CD14-positive monocyte (primary cell): ENCODE results near the gene ITGB2. TPM values are rescaled to one million over a fixed set of nuclear protein-coding genes. Genes with fewer than 3 reads are reported as not detected.
A peak's percentile ranks its signal among the peaks of the same experiment; 100 is the strongest.

Experiments used
- DNase-seq, 3 donors: peaks; one replicate each; pipeline ENCODE4 v3.0.0-alpha.2; 2011 to 2022
- H2AFZ ChIP-seq: 2 replicates; pipeline ENCODE4 v1.6.0; 2012; ENCODE audit warnings: mild to moderate bottlenecking, low read depth, low read length, inconsistent platforms; ENCODE audit not compliant: insufficient read depth, poor library complexity, severe bottlenecking
- H3K27ac ChIP-seq, 2 donors: 1 replicate in 1 of 2; 2 replicates in 1 of 2; pipeline ENCODE4 v1.5.1; 2012 to 2013; ENCODE audit warnings: low read length in 2 of 2, control low read depth in 1 of 2, inconsistent platforms in 1 of 2, low read depth in 1 of 2, mild to moderate bottlenecking in 1 of 2
- H3K27me3 ChIP-seq, 2 donors: one replicate each; pipeline versions ENCODE4 v1.6.0 to v1.6.1; 2011 to 2013; ENCODE audit warnings: low read length in 2 of 2; ENCODE audit not compliant: control insufficient read depth in 2 of 2, insufficient read depth in 2 of 2
- H3K36me3 ChIP-seq, 2 donors: replicated peaks in 1 of 2; 1 replicate in 1 of 2; 2 replicates in 1 of 2; pipeline versions ENCODE4 v1.5.1 to v1.6.1; 2012 to 2013; ENCODE audit warnings: low read length in 2 of 2, control low read depth in 1 of 2, inconsistent platforms in 1 of 2, mild to moderate bottlenecking in 1 of 2; ENCODE audit not compliant: insufficient read depth in 2 of 2, control insufficient read depth in 1 of 2
- H3K4me1 ChIP-seq, 2 donors: 1 replicate in 1 of 2; 2 replicates in 1 of 2; pipeline versions ENCODE4 v1.5.1 to v1.6.1; 2012 to 2013; ENCODE audit warnings: low read length in 2 of 2, control low read depth in 1 of 2, inconsistent platforms in 1 of 2, mild to moderate bottlenecking in 1 of 2, moderate library complexity in 1 of 2; ENCODE audit not compliant: insufficient read depth in 2 of 2, control insufficient read depth in 1 of 2
- H3K4me2 ChIP-seq: replicated peaks from 2 replicates; pipeline ENCODE3; 2012; ENCODE audit warnings: low read length, moderate library complexity, mild to moderate bottlenecking; ENCODE audit not compliant: poor library complexity, severe bottlenecking; ENCODE audit errors: extremely low read depth
- H3K4me3 ChIP-seq, 3 experiments: fragments of 200-600 bp in 1 of 3; sonication (generic) in 1 of 3; replicated peaks in 1 of 3; 1 replicate in 2 of 3; 2 replicates in 1 of 3; pipeline ENCODE4 v1.5.1; 2011 to 2013; ENCODE audit warnings: low read length in 3 of 3, mild to moderate bottlenecking in 3 of 3, control low read depth in 2 of 3, low read depth in 2 of 3, inconsistent platforms in 1 of 3, moderate library complexity in 1 of 3
- H3K79me2 ChIP-seq: 2 replicates; pipeline ENCODE4 v1.6.0; 2012; ENCODE audit warnings: mild to moderate bottlenecking, control low read depth, inconsistent platforms, low read length, moderate library complexity; ENCODE audit not compliant: insufficient read depth
- H3K9ac ChIP-seq: 2 replicates; pipeline ENCODE4 v1.6.0; 2017; ENCODE audit warnings: low read length, mild to moderate bottlenecking; ENCODE audit not compliant: insufficient read depth, poor library complexity, severe bottlenecking
- H3K9me3 ChIP-seq, 2 donors: replicated peaks in 1 of 2; 1 replicate in 1 of 2; 2 replicates in 1 of 2; pipeline versions ENCODE4 v1.5.1 to v1.6.1; 2012 to 2013; ENCODE audit warnings: low read length in 2 of 2, control low read depth in 1 of 2; ENCODE audit not compliant: control insufficient read depth in 1 of 2, insufficient read depth in 1 of 2
- H4K20me1 ChIP-seq: 2 replicates; pipeline ENCODE4 v1.6.0; 2012; ENCODE audit warnings: mild to moderate bottlenecking, low read length, control low read depth, moderate library complexity; ENCODE audit not compliant: insufficient read depth
- H3K27ac Mint-ChIP-seq, 7 donors: one replicate each; pipeline ENCODE4 v1.8.0; 2020; ENCODE audit warnings: mild to moderate bottlenecking in 7 of 7, mixed read lengths in 7 of 7, moderate library complexity in 6 of 7, inconsistent platforms in 2 of 7
- H3K27me3 Mint-ChIP-seq, 3 donors: one replicate each; pipeline ENCODE4 v1.8.0; 2021 to 2022; ENCODE audit warnings: low read depth in 3 of 3, mild to moderate bottlenecking in 3 of 3, mixed read lengths in 3 of 3, moderate library complexity in 3 of 3, inconsistent platforms in 1 of 3
- H3K36me3 Mint-ChIP-seq, 2 donors: one replicate each; pipeline ENCODE4 v1.8.0; 2020; ENCODE audit warnings: mixed read lengths in 2 of 2, inconsistent platforms in 1 of 2, mild to moderate bottlenecking in 1 of 2
- H3K4me1 Mint-ChIP-seq: one replicate; pipeline ENCODE4 v1.8.0; 2020; ENCODE audit warnings: mild to moderate bottlenecking, mixed read lengths
- H3K4me3 Mint-ChIP-seq, 2 donors: one replicate each; pipeline ENCODE4 v1.8.0; 2020; ENCODE audit warnings: mild to moderate bottlenecking in 2 of 2, mixed read lengths in 2 of 2, moderate library complexity in 1 of 2
- H3K9me3 Mint-ChIP-seq, 7 donors: one replicate each; pipeline ENCODE4 v1.8.0; 2020 to 2022; ENCODE audit warnings: mixed read lengths in 7 of 7, mild to moderate bottlenecking in 6 of 7, moderate library complexity in 6 of 7, inconsistent platforms in 2 of 7
- CTCF ChIP-seq: fragments of 200-600 bp; IDR thresholded peaks from one replicate; pipeline ENCODE4 v1.8.0; 2022; ENCODE audit warnings: antibody characterized with exemption, mild to moderate bottlenecking
- WGBS: methylation state at CpG from one replicate; pipeline ENCODE4 v1.1.5; 2013; ENCODE audit warnings: missing lambda C conversion rate; ENCODE audit not compliant: insufficient coverage; 5-methylcytosine and 5-hydroxymethylcytosine counted together
- intact Hi-C, 2 donors: fragments of 100-400 bp; cut with micrococcal nuclease; formaldehyde crosslinking; loops; one replicate each; pipeline versions ENCODE4 v1.15.0 to v1.15.1; 2023
- polyA plus RNA-seq, 3 donors: library from polyadenylated mRNA; depleted of rRNA in 1 of 3; unstranded in 2 of 3; stranded (reverse) in 1 of 3; fragments of 300-500 nt in 2 of 3; fragments of >200 nt in 1 of 3; fragmentation: Illumina TruSeq in 2 of 3; gene quantifications; 1 replicate in 2 of 3; 2 replicates in 1 of 3; pipeline ENCODE4 v1.2.3, GENCODE V29; 2012 to 2021

The ITGB2 gene
- polyA plus RNA-seq, 3 donors = 1,470 to 1,628 (median 1,602) TPM

GRCh38 chr21:44951186-44951915 is 30.7 kb upstream of the ITGB2 start:
- WGBS = 93% methylated on average over 17 of the region's 31 CpGs
- no peaks in the 10 kb centered on the region for H3K4me1 Mint-ChIP-seq
- no peak for DNase-seq
- H3K9me3 Mint-ChIP-seq = no peaks in the 10 kb centered on the region
- peak overlapping the region in 4 of 7 donors; percentile 6 to 67 (median 47) for H3K27ac Mint-ChIP-seq
- no peak overlapping the region for H3K4me3 Mint-ChIP-seq
- H3K36me3 Mint-ChIP-seq = peaks cover 39 to 64% of the 10 kb centered on the region in 2 donors
- Histone ChIP-seq H3K4me2 (no peak overlapping the region), H3K27me3 (no peaks in the 10 kb centered on the region), H3K9me3 (no peaks in the 10 kb centered on the region), H3K9ac (no peak overlapping the region), H2AFZ (no peak overlapping the region), H3K36me3 (peaks cover 34 to 57% of the 10 kb centered on the region in 2 donors), H3K79me2 (peaks cover 34% of the 10 kb centered on the region), H3K4me1 (no peaks in the 10 kb centered on the region), H3K4me3 (no peak overlapping the region), H3K27ac (no peak overlapping the region), H4K20me1 (peaks cover 45% of the 10 kb centered on the region)
- intact Hi-C loops = loop anchor here (2.0 to 5.0 kb wide), 3 partner anchors 41 to 871 kb away; no protein-coding TSS in a partner anchor
- H3K27me3 Mint-ChIP-seq = peaks cover 0 to 2% (median 2%) of the 10 kb centered on the region in 3 donors
- TF ChIP-seq CTCF = no peak

GRCh38 chr21:44950351-44950750 is 29.7 kb upstream of the ITGB2 start:
- Histone ChIP-seq H3K4me2 (no peak overlapping the region), H3K4me3 (no peak overlapping the region), H3K27me3 (no peaks in the 10 kb centered on the region), H3K79me2 (peaks cover 38% of the 10 kb centered on the region), H3K9me3 (no peaks in the 10 kb centered on the region), H3K4me1 (no peaks in the 10 kb centered on the region), H3K9ac (no peak overlapping the region), H2AFZ (no peak overlapping the region), H3K27ac (no peak overlapping the region), H3K36me3 (peaks cover 29 to 54% of the 10 kb centered on the region in 2 donors), H4K20me1 (peaks cover 45% of the 10 kb centered on the region)
- no peak for DNase-seq
- peaks cover 42 to 62% of the 10 kb centered on the region in 2 donors for H3K36me3 Mint-ChIP-seq
- intact Hi-C loops = loop anchor here (2.0 to 5.0 kb wide), 3 partner anchors 42 to 872 kb away; no protein-coding TSS in a partner anchor
- H3K27me3 Mint-ChIP-seq = peaks cover 0 to 2% (median 2%) of the 10 kb centered on the region in 3 donors
- TF ChIP-seq CTCF = no peak
- WGBS = 95% methylated on average over 16 of the region's 18 CpGs
- H3K4me1 Mint-ChIP-seq = no peaks in the 10 kb centered on the region
- no peak overlapping the region for H3K4me3 Mint-ChIP-seq
- H3K9me3 Mint-ChIP-seq = no peaks in the 10 kb centered on the region
- H3K27ac Mint-ChIP-seq = no peak overlapping the region
